ENCODE results near the gene IL17A.
A peak's percentile ranks its signal among the peaks of the same experiment; 100 is the strongest.

IL17A gene

GRCh38 chr6:52149949-52150348, 36.2 kb upstream of the IL17A start:
- Histone ChIP-seq H3K27me3 (ENCODE audit: control insufficient read depth, insufficient read depth, low read length) (no peaks in the 10 kb centered on the region; the same call in 1 of the 2 replicates), H3K4me1 (ENCODE audit: control insufficient read depth, insufficient read depth, low read length) (peaks cover 5% of the 10 kb centered on the region), H3K27ac (ENCODE audit: low read length) (no peak overlapping the region), H3K36me3 (ENCODE audit: control insufficient read depth, insufficient read depth, low read length) (no peaks in the 10 kb centered on the region), H3K9me3 (ENCODE audit: control insufficient read depth, insufficient read depth, low read length) (no peaks in the 10 kb centered on the region), H3K4me3 (ENCODE audit: low read length) (no peak overlapping the region)
- DNase-seq (ENCODE audit: low read depth, low spot score), result no peak
- WGBS (ENCODE audit: insufficient coverage, insufficient read length), result no CpG with 5 or more reads among the region's 2 CpGs

GRCh38 chr6:52152070-52152423, 34.1 kb upstream of the IL17A start:
- DNase-seq (ENCODE audit: low read depth, low spot score), result no peak
- no peaks in the 10 kb centered on the region for H3K36me3 ChIP-seq (ENCODE audit: control insufficient read depth, insufficient read depth, low read length)
- H3K4me1 ChIP-seq (ENCODE audit: control insufficient read depth, insufficient read depth, low read length), result peaks cover 5% of the 10 kb centered on the region
- H3K27me3 ChIP-seq (ENCODE audit: control insufficient read depth, insufficient read depth, low read length), result no peaks in the 10 kb centered on the region; the same call in 1 of the 2 replicates
- no peaks in the 10 kb centered on the region for H3K9me3 ChIP-seq (ENCODE audit: control insufficient read depth, insufficient read depth, low read length)
- no peak overlapping the region for H3K4me3 ChIP-seq (ENCODE audit: low read length)
- H3K27ac ChIP-seq (ENCODE audit: low read length), result no peak overlapping the region

DNA sequence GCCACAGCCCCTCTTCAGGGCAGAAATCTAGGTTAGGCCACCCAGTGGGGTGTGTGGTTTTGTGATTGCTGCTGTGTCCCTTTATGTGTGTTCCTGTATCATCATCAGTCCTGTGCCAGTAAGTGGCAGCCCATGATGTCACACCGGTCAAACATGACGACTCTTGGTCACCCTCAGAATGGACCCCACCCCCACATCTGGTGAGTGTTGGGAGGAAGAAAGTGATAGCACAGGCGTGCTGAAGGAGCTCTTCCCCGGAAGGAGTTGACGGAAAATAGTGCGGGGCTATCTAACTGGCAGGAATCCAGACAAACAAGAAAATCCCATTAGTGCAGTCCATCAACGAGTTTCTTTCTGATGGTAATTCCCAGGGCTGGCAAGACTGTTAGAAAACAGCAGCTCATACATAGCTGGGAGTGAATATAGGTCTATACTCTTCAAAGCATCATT, 33.4 kb upstream of the IL17A start:
- peaks cover 5% of the 10 kb centered on the region for H3K4me1 ChIP-seq (ENCODE audit: control insufficient read depth, insufficient read depth, low read length)
- no peaks in the 10 kb centered on the region for H3K36me3 ChIP-seq (ENCODE audit: control insufficient read depth, insufficient read depth, low read length)
- no peak overlapping the region for H3K27ac ChIP-seq (ENCODE audit: low read length)
- no peaks in the 10 kb centered on the region; the same call in 1 of the 2 replicates for H3K27me3 ChIP-seq (ENCODE audit: control insufficient read depth, insufficient read depth, low read length)
- no peak for DNase-seq (ENCODE audit: low read depth, low spot score)
- no peak overlapping the region for H3K4me3 ChIP-seq (ENCODE audit: low read length)
- WGBS (ENCODE audit: insufficient coverage, insufficient read length), result no CpG with 5 or more reads among the region's 7 CpGs
- no peaks in the 10 kb centered on the region for H3K9me3 ChIP-seq (ENCODE audit: control insufficient read depth, insufficient read depth, low read length)

- H3K9me3 ChIP-seq (ENCODE audit: control insufficient read depth, insufficient read depth, low read length), result no peaks in the 10 kb centered on the region
- DNase-seq (ENCODE audit: low read depth, low spot score), result no peak
- H3K36me3 ChIP-seq (ENCODE audit: control insufficient read depth, insufficient read depth, low read length), result no peaks in the 10 kb centered on the region
- H3K27ac ChIP-seq (ENCODE audit: low read length), result no peak overlapping the region
- H3K27me3 ChIP-seq (ENCODE audit: control insufficient read depth, insufficient read depth, low read length), result no peaks in the 10 kb centered on the region; the same call in 1 of the 2 replicates
- H3K4me1 ChIP-seq (ENCODE audit: control insufficient read depth, insufficient read depth, low read length), result peaks cover 5% of the 10 kb centered on the region
- no CpG with 5 or more reads among the region's 3 CpGs for WGBS (ENCODE audit: insufficient coverage, insufficient read length)
- no peak overlapping the region for H3K4me3 ChIP-seq (ENCODE audit: low read length)
These were observed 31.8 kb upstream of the IL17A start for GRCh38 chr6:52154381-52154780.

- peak; percentile 47 for DNase-seq (ENCODE audit: low read depth, low spot score)
- Histone ChIP-seq H3K9me3 (ENCODE audit: control insufficient read depth, insufficient read depth, low read length) (no peaks in the 10 kb centered on the region), H3K27ac (ENCODE audit: low read length) (no peak overlapping the region), H3K36me3 (ENCODE audit: control insufficient read depth, insufficient read depth, low read length) (no peaks in the 10 kb centered on the region), H3K4me1 (ENCODE audit: control insufficient read depth, insufficient read depth, low read length) (peaks cover 5% of the 10 kb centered on the region), H3K4me3 (ENCODE audit: low read length) (no peak overlapping the region), H3K27me3 (ENCODE audit: control insufficient read depth, insufficient read depth, low read length) (no peaks in the 10 kb centered on the region; the same call in 1 of the 2 replicates)
- no CpG with 5 or more reads among the region's 7 CpGs for WGBS (ENCODE audit: insufficient coverage, insufficient read length)
These were observed 30.2 kb upstream of the IL17A start for GRCh38 chr6:52155791-52156576.

DNA sequence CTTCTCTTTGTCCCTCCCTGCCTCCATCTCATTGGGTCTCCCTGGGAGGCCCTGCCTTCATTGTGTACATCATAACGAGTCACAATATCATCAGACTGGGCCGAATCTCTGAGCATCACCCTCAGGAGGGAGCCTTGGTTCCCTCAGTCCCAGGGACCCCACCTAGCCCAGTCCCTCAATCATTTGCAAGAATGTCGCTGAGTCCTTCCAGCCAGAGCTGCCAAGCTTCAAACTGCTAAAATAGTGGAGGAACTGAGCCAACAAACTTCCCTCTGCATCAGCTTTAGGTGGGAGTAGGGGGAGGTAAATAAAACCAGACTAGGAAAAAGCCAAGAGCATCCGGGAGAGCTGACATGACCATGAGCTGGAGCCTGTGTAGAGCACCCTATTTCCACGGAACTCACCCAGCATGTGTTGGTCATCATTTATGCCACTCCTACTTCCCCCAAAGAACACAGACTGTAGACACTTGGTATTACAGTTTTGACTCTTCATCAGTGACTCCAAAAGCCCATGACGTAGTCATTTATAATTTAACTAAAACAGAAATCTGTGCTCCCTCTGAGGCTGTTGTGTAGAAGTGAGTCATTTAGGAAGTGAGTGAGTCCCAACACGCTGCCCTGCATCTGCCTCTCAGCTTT, 28.8 kb upstream of the IL17A start:
- H3K9me3 ChIP-seq (ENCODE audit: control insufficient read depth, insufficient read depth, low read length), result no peaks in the 10 kb centered on the region
- WGBS (ENCODE audit: insufficient coverage, insufficient read length), result no CpG with 5 or more reads among the region's 7 CpGs
- H3K27ac ChIP-seq (ENCODE audit: low read length), result no peak overlapping the region
- H3K36me3 ChIP-seq (ENCODE audit: control insufficient read depth, insufficient read depth, low read length), result no peaks in the 10 kb centered on the region
- no peaks in the 10 kb centered on the region; the same call in 1 of the 2 replicates for H3K27me3 ChIP-seq (ENCODE audit: control insufficient read depth, insufficient read depth, low read length)
- no peak for DNase-seq (ENCODE audit: low read depth, low spot score)
- H3K4me1 ChIP-seq (ENCODE audit: control insufficient read depth, insufficient read depth, low read length), result peaks cover 5% of the 10 kb centered on the region
- no peak overlapping the region for H3K4me3 ChIP-seq (ENCODE audit: low read length)

GRCh38 chr6:52160472-52161104, 25.6 kb upstream of the IL17A start:
- DNase-seq (ENCODE audit: low read depth, low spot score), result no peak
- Histone ChIP-seq H3K27me3 (ENCODE audit: control insufficient read depth, insufficient read depth, low read length) (no peaks in the 10 kb centered on the region), H3K36me3 (ENCODE audit: control insufficient read depth, insufficient read depth, low read length) (no peaks in the 10 kb centered on the region), H3K4me1 (ENCODE audit: control insufficient read depth, insufficient read depth, low read length) (no peaks in the 10 kb centered on the region), H3K27ac (ENCODE audit: low read length) (no peak overlapping the region), H3K9me3 (ENCODE audit: control insufficient read depth, insufficient read depth, low read length) (no peaks in the 10 kb centered on the region), H3K4me3 (ENCODE audit: low read length) (no peak overlapping the region)
- no CpG with 5 or more reads among the region's 4 CpGs for WGBS (ENCODE audit: insufficient coverage, insufficient read length)

DNA sequence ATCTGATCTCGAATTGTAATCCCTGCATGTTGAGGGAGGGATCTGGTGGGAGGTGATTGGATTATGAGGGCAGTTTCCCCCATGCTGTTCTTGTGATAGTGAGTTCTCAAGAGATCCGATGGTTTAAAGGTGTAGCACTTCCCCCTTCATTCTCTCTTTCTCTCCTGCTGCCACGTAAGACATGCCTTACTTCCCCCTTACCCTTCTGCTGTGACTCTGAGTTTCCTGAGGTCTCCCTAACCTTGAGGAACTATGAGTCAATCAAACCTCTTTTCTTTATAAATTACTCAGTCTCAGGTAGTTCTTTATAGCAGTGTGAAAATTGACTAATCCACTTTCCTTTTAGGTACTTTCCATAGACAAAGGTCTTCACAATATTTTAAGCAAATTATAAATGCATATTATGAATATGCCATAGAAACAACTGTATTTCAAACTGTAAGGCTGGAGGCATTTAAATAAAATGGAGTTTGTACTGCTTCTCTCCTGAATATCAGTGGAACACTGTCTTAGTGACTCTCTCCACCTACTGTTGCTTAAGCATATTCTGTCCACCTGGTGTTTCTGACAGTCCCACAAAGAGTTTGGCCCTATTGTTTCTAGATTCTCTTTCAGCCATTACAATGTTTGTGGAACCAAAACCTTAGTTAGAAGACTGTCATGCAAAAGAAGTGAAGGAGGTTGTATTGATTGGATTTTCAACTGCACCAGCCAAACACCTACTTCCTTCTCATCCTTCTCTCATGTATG, 24.3 kb upstream of the IL17A start:
- Histone ChIP-seq H3K9me3 (ENCODE audit: control insufficient read depth, insufficient read depth, low read length) (no peaks in the 10 kb centered on the region), H3K27ac (ENCODE audit: low read length) (no peak overlapping the region), H3K36me3 (ENCODE audit: control insufficient read depth, insufficient read depth, low read length) (no peaks in the 10 kb centered on the region), H3K27me3 (ENCODE audit: control insufficient read depth, insufficient read depth, low read length) (no peaks in the 10 kb centered on the region), H3K4me1 (ENCODE audit: control insufficient read depth, insufficient read depth, low read length) (no peaks in the 10 kb centered on the region), H3K4me3 (ENCODE audit: low read length) (no peak overlapping the region)
- WGBS (ENCODE audit: insufficient coverage, insufficient read length), result no CpG with 5 or more reads among the region's 3 CpGs
- no peak for DNase-seq (ENCODE audit: low read depth, low spot score)

DNA sequence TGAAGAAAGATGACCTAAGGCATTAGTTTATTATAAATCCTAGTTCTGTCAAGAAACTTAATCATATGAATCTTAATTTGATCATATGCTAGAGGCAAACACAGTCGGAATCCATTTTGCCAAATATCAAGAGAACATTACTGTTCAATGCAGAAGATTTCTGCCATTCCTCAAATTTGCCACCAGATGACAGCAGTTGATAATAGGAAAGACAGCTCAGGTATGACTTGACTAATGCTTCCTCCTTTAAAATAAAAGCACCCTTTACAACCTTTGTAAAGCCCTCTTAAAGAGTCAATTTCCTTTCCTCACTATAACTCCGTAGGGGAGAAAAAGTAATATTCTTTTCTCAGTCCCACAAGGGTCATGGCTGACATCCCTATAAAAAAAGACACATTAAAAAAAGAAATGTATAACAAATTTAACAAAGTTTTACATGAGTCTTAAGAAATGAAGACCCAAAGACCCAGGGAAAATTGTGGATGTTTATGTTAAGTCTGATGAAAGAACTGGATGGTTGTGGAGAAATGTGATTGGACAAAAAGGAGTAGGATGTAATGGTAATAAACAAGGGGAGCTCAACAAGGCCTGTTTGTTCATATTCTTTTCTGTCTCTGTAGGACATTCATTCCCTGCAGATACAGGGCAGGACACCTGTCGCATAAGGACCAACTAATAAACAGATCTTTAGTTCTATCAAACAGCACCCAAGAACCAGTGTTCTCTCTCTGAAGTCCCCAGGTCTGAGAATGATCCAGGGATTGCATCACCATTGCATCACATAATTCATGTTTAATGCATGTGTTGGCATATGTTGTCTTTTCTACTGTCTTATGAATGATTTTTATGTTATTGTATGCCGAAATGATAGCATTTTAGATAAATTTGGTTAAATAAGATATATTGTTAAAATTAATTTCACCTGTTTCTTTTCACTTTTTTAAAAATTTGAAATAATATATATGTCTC, 23.0 kb upstream of the IL17A start:
- Histone ChIP-seq H3K4me3 (ENCODE audit: low read length) (no peak overlapping the region), H3K36me3 (ENCODE audit: control insufficient read depth, insufficient read depth, low read length) (no peaks in the 10 kb centered on the region), H3K9me3 (ENCODE audit: control insufficient read depth, insufficient read depth, low read length) (no peaks in the 10 kb centered on the region), H3K4me1 (ENCODE audit: control insufficient read depth, insufficient read depth, low read length) (no peaks in the 10 kb centered on the region), H3K27me3 (ENCODE audit: control insufficient read depth, insufficient read depth, low read length) (no peaks in the 10 kb centered on the region), H3K27ac (ENCODE audit: low read length) (no peak overlapping the region)
- DNase-seq (ENCODE audit: low read depth, low spot score), result no peak
- WGBS (ENCODE audit: insufficient coverage, insufficient read length), result no CpG with 5 or more reads among the region's 4 CpGs
